Measurements from ENCODE around the gene SLC5A3.

The SLC5A3 gene

GRCh38 chr21:34115160-34115559 lies 41.8 kb downstream of the SLC5A3 start:
- Histone ChIP-seq H3K9me3 (ENCODE audit: insufficient read depth, low read length, severe bottlenecking) (no peaks in the 10 kb centered on the region), H3K4me1 (ENCODE audit: insufficient read depth, low read length) (no peaks in the 10 kb centered on the region), H3K27ac (ENCODE audit: low read length) (no peak overlapping the region), H3K4me2 (ENCODE audit: insufficient read depth, low read length) (no peak overlapping the region), H3K79me2 (ENCODE audit: insufficient read depth, low read length) (peaks cover 93% of the 10 kb centered on the region), H2AFZ (ENCODE audit: low read depth, low read length) (no peak overlapping the region), H4K20me1 (ENCODE audit: insufficient read depth, low read length) (peaks cover 9% of the 10 kb centered on the region; the same call in 1 of the 2 replicates), H3K36me3 (ENCODE audit: insufficient read depth, low read length) (peaks cover 6% of the 10 kb centered on the region; the same call in 1 of the 2 replicates), H3K4me3 (ENCODE audit: low read depth in 1 of 2, low read length in 2 of 2) (no peak overlapping the region), H3K9ac (ENCODE audit: low read depth, low read length) (no peak overlapping the region), H3K27me3 (ENCODE audit: insufficient read depth, low read length, poor library complexity) (no peaks in the 10 kb centered on the region)
- ATAC-seq (ENCODE audit: insufficient read depth, low read depth) (no peak), DNase-seq (no peak)
- TF ChIP-seq CTCF (IDR thresholded peaks at IDR 0.05; ENCODE audit: borderline replicate concordance, extremely low read depth, low read length, poor library complexity, severe bottlenecking) (no peak), EZH2 (IDR thresholded peaks at IDR 0.05; ENCODE audit: borderline replicate concordance, low read depth, low read length, severe bottlenecking) (no peak)

GRCh38 chr21:34116569-34116968 lies 43.2 kb downstream of the SLC5A3 start:
- Histone ChIP-seq H3K4me1 (ENCODE audit: insufficient read depth, low read length) (no peaks in the 10 kb centered on the region), H3K27me3 (ENCODE audit: insufficient read depth, low read length, poor library complexity) (no peaks in the 10 kb centered on the region), H3K9ac (ENCODE audit: low read depth, low read length) (no peak overlapping the region), H4K20me1 (ENCODE audit: insufficient read depth, low read length) (peaks cover 9% of the 10 kb centered on the region; the same call in 1 of the 2 replicates), H3K27ac (ENCODE audit: low read length) (no peak overlapping the region), H3K4me2 (ENCODE audit: insufficient read depth, low read length) (no peak overlapping the region), H2AFZ (ENCODE audit: low read depth, low read length) (no peak overlapping the region), H3K36me3 (ENCODE audit: insufficient read depth, low read length) (peaks cover 6% of the 10 kb centered on the region; the same call in 1 of the 2 replicates), H3K79me2 (ENCODE audit: insufficient read depth, low read length) (peaks cover 93% of the 10 kb centered on the region), H3K9me3 (ENCODE audit: insufficient read depth, low read length, severe bottlenecking) (no peaks in the 10 kb centered on the region), H3K4me3 (ENCODE audit: low read depth in 1 of 2, low read length in 2 of 2) (no peak overlapping the region)
- TF ChIP-seq CTCF (IDR thresholded peaks at IDR 0.05; ENCODE audit: borderline replicate concordance, extremely low read depth, low read length, poor library complexity, severe bottlenecking) (no peak), EZH2 (IDR thresholded peaks at IDR 0.05; ENCODE audit: borderline replicate concordance, low read depth, low read length, severe bottlenecking) (no peak)
- ATAC-seq (ENCODE audit: insufficient read depth, low read depth) (no peak), DNase-seq (no peak)

- no peak overlapping the region for H3K4me2 ChIP-seq (ENCODE audit: insufficient read depth, low read length)
- no peak for DNase-seq
- peaks cover 9% of the 10 kb centered on the region; the same call in 1 of the 2 replicates for H4K20me1 ChIP-seq (ENCODE audit: insufficient read depth, low read length)
- no peak for TF ChIP-seq EZH2 (IDR thresholded peaks at IDR 0.05; ENCODE audit: borderline replicate concordance, low read depth, low read length, severe bottlenecking)
- no peak for TF ChIP-seq CTCF (IDR thresholded peaks at IDR 0.05; ENCODE audit: borderline replicate concordance, extremely low read depth, low read length, poor library complexity, severe bottlenecking)
- no peaks in the 10 kb centered on the region for H3K9me3 ChIP-seq (ENCODE audit: insufficient read depth, low read length, severe bottlenecking)
- H3K27me3 ChIP-seq (ENCODE audit: insufficient read depth, low read length, poor library complexity) = no peaks in the 10 kb centered on the region
- H3K36me3 ChIP-seq (ENCODE audit: insufficient read depth, low read length) = peaks cover 28% of the 10 kb centered on the region
- H3K79me2 ChIP-seq (ENCODE audit: insufficient read depth, low read length) = peaks cover 94% of the 10 kb centered on the region
- H2AFZ ChIP-seq (ENCODE audit: low read depth, low read length) = no peak overlapping the region
- H3K4me3 ChIP-seq (ENCODE audit: low read depth in 1 of 2, low read length in 2 of 2) = no peak overlapping the region
- H3K9ac ChIP-seq (ENCODE audit: low read depth, low read length) = no peak overlapping the region
- no peak overlapping the region for H3K27ac ChIP-seq (ENCODE audit: low read length)
- ATAC-seq (ENCODE audit: insufficient read depth, low read depth) = no peak
- no peaks in the 10 kb centered on the region for H3K4me1 ChIP-seq (ENCODE audit: insufficient read depth, low read length)
Observed at GRCh38 chr21:34120867-34121266, 47.5 kb downstream of the SLC5A3 start.

GRCh38 chr21:34122047-34122446 lies 48.7 kb downstream of the SLC5A3 start:
- no peak overlapping the region for H3K4me3 ChIP-seq (ENCODE audit: low read depth in 1 of 2, low read length in 2 of 2)
- H3K9me3 ChIP-seq (ENCODE audit: insufficient read depth, low read length, severe bottlenecking) = no peaks in the 10 kb centered on the region
- no peaks in the 10 kb centered on the region for H3K4me1 ChIP-seq (ENCODE audit: insufficient read depth, low read length)
- no peaks in the 10 kb centered on the region for H3K27me3 ChIP-seq (ENCODE audit: insufficient read depth, low read length, poor library complexity)
- no peak overlapping the region for H2AFZ ChIP-seq (ENCODE audit: low read depth, low read length)
- H4K20me1 ChIP-seq (ENCODE audit: insufficient read depth, low read length) = peaks cover 15% of the 10 kb centered on the region; the same call in 1 of the 2 replicates
- TF ChIP-seq CTCF (IDR thresholded peaks at IDR 0.05; ENCODE audit: borderline replicate concordance, extremely low read depth, low read length, poor library complexity, severe bottlenecking) (no peak), EZH2 (IDR thresholded peaks at IDR 0.05; ENCODE audit: borderline replicate concordance, low read depth, low read length, severe bottlenecking) (no peak)
- no peak overlapping the region for H3K4me2 ChIP-seq (ENCODE audit: insufficient read depth, low read length)
- no peak overlapping the region for H3K9ac ChIP-seq (ENCODE audit: low read depth, low read length)
- H3K79me2 ChIP-seq (ENCODE audit: insufficient read depth, low read length) = peaks cover 95% of the 10 kb centered on the region
- ATAC-seq (ENCODE audit: insufficient read depth, low read depth) = no peak
- DNase-seq = no peak
- H3K27ac ChIP-seq (ENCODE audit: low read length) = no peak overlapping the region
- H3K36me3 ChIP-seq (ENCODE audit: insufficient read depth, low read length) = peaks cover 39% of the 10 kb centered on the region

All from DND-41 (cell line).